ENCODE measurements around the gene ADAMTS2.

Gene ADAMTS2

DNA sequence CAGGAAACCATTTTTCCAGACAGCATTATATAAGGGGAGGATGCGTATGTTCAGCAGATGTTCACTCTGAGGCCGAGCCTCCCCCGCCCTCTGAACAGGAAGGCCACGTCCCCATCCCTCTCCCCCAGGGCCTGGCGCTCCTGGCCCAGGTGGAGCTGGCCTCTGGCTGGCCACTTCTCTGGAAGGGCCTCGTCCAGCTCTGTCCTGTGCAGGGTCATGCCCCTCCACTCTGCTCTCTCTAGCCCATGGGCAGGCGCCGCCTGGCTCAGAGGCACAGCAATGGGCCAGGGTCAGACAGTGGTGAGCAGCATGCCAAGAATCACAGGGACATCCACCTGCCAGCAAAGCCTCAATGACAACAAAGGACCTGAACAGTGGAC lies 34.2 kb downstream of the ADAMTS2 start:
- DNase-seq (ENCODE audit: low read depth): no peak

DNA sequence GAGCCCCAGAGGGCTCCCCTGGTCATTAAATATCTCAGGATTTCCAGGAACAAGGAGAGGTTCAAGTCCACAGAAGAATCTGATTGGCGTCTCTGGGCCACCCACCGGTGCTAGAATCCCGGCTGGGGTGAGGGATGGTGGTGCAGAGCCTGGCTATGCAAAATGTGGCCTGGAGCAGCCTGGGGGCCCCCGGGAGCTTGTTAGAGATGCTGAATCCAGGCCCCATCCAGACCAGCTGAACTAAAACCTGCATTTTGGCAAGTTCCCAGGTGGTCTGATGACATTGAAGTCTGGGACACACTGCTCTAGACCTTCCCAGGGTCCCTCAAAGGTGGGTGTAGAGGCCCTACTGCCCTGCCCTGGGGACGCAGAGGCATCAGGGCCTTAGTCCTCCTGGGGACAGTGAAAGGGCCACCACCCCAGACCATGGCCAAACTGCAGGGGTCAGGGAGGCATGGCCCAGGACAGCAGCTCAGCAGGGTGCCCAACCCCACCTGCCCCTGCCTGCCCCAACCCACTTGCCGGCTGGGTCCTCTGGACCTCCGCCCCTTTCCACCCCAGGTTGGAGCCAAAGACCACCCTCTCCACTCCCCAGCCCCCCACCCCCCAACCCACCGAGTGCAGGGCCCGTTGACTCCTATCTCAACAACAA lies 34.7 kb downstream of the ADAMTS2 start:
- no peak for DNase-seq (ENCODE audit: low read depth)

- no peak for DNase-seq (ENCODE audit: low read depth)
These were observed 35.4 kb downstream of the ADAMTS2 start for GRCh38 chr5:179309751-179310320.

DNA sequence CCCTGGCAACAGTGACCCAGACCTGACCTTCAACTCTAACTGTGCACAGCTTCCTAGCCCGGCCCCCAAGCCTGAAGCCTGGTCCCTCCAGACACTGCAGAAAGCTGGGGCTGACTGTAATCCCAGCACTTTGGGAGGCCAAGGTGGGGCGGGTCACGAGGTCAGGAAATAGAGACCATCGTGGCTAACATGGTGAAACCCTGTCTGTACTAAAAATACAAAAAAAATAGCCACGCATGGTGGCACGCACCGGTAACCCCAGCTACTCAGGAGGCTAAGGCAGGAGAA lies 35.9 kb downstream of the ADAMTS2 start:
- DNase-seq (ENCODE audit: low read depth): no peak

- no peak for DNase-seq (ENCODE audit: low read depth)
These were observed 36.5 kb downstream of the ADAMTS2 start for GRCh38 chr5:179308563-179309382.

DNA sequence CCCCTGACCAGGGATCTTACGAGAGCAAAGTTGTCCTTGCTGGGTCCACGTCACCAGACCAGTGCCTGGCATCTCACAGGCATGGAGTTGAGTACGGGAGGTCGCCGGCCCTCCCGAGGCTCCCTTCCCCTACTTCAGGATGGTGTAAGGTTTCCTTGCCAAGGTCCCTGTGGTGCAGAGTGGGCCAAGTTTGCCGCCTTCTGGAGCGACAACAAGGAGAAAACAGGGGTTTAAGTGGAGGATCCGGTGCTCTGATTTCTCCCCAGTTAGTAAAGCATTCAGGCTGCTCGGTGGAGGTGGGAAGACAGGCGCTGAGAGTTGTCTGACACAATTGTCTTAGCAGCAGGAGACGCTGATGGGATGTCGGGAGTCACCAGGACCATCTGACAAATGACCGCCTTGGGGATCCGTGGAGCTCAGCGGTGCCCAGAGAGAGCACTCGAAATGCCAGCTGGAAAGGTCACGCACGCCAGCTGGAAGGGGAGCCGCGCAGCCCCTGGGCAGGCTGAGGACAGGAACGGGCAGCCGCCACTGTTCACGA lies 37.3 kb downstream of the ADAMTS2 start:
- no peak for DNase-seq (ENCODE audit: low read depth)

DNA sequence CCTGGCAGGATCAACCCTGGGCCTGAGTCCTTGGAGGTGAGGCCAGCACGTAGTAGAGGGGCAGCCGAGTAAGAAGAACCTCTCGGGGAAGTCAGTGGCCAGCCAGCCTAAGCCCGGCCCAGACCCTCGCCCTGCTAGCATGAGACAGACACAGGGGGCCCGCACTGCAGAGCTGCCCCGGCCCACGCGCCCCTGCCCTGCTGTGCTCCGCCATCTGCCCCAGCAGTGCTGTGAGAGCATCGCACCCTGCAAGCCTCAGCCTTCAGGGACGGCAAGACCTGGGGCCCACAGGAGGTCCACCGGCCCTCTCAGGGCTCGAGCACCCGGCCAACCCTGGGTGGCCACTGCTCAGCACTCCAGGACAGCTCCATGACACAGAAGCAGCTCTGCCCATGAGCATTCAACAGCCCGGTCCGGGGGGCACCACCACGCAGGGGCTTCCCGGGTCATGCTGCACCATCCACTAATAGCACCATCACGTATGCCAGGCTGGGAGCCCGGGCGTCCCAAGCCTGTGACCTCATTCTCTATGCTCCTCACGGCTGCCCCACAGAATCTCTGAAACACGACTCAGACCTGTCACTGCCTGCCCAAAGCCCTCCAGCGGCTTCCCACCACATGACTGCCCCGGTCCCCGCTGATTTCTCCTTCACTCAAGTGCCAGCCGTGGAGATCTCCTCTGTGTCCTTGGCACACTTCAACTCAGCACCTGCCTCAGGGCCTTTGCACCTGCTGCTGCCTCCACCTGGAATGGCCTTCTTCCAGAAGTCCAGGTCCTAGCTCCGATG lies 38.1 kb downstream of the ADAMTS2 start:
- no peak for DNase-seq (ENCODE audit: low read depth)

DNA sequence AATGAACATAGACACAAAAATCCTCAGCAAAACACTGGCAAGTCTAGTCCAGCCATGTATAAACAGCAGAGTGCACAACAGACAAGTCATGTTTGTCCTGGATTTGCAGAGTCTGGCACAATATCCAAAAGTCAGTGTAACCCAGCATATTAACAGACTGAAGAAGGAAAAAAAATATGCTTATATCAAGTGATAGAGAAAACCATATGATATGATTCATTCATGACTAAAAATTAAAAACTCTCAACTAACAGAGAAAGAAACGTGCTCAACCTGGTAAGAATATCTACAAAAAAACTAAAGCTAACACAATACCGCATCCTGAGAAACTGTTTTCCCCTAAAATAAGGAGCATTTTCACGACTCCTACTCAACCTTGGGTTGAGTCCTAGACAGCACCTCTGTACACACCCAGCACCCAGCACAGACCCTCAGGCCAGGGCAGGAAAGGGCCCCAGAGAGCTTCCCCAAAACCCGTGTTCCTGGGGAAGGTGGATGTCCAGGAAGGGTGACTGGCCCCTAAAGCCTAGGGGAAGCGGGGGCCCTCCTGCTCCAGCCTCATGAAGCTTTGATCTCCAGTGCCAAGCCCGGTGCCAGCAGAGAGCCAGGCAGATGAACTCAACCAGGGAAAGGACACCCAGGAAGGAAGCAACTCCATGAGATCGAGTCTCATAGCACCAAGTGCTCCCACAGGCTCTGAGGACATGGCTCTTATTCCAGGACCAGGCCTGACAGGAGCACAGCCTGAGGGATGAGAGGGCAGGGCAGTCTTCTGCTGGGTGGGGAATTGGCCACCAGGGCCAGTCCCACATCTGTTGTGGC lies 38.9 kb downstream of the ADAMTS2 start:
- DNase-seq (ENCODE audit: low read depth): no peak

DNA sequence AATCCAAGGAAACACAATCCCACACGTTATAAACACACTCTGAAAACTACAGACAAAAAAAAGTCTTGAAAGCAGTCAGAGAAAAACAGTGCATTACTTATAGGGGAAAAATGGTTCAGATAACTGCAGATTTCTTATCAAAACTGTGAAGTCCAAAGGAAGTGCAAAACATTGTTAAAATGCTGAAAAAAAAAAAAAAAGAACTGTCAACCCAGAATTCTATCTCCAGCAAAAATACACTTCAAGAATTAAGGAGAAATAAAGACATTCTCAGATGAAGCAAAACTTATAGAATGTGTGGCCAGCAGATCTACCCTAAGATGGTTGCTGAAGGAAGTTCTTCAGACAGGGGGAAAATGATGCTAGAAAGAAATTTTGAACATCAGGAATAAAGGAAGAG lies 40.4 kb downstream of the ADAMTS2 start:
- DNase-seq (ENCODE audit: low read depth): no peak

DNA sequence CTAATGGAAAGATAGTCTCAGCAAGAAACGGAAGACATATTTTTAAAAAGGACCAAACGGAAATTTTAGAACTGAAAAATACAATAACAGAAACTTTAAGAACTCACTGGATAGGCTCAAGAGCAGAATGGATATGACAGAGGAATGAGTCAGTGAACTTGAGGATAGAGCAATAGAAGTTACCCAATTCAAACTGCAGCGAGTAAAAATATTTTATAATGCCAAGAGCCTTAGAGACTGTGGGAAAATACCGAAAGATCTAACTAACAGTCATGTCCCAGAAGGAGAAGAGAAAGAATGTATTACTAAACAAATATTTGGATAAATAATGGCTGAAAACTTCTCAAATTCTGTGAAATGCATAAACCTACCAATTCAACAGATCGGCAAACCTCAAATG lies 40.8 kb downstream of the ADAMTS2 start:
- DNase-seq (ENCODE audit: low read depth): no peak

DNA sequence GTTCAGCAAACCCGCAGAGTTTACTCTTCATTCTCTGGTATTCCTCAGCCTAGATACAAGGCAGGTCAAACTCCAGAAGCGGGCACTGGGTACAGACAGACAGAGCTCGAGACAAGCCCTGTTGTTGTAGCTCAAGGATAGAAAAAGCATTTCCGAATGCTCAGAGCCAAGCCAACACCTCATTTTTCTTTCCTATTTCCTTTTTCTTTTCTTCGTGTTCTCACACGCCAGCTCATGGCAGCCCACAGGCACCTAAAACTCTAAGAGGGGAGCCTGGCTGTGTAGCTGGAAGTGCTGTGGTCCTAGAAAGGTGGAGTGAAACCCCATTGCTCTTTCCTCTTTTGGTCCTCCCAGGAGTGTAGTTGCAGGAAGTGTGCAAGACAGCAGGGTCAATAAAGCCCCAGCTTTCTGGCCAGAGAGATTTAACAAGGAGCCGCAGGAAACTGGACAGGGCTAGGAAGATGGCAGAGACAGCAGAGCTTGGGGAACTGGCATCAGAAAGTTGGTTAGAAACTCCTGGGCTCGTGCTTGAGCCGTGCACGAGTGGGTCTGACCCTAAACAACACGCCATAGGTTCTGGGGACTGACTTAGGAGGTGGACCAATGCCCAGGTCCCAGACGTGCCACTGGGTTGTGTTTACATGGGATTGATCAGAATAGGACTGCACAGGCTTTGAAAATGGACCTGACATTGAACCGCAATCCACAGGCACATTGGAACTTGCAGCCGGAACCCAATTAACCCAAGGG lies 41.6 kb downstream of the ADAMTS2 start:
- no peak for DNase-seq (ENCODE audit: low read depth)

GRCh38 chr5:179302499-179303185 lies 42.6 kb downstream of the ADAMTS2 start:
- DNase-seq (ENCODE audit: low read depth): no peak

- no peak for DNase-seq (ENCODE audit: low read depth)
These were observed 43.5 kb downstream of the ADAMTS2 start for GRCh38 chr5:179301796-179302195.

- no peak for DNase-seq (ENCODE audit: low read depth)
These were observed 43.9 kb downstream of the ADAMTS2 start for GRCh38 chr5:179301376-179301775.

DNA sequence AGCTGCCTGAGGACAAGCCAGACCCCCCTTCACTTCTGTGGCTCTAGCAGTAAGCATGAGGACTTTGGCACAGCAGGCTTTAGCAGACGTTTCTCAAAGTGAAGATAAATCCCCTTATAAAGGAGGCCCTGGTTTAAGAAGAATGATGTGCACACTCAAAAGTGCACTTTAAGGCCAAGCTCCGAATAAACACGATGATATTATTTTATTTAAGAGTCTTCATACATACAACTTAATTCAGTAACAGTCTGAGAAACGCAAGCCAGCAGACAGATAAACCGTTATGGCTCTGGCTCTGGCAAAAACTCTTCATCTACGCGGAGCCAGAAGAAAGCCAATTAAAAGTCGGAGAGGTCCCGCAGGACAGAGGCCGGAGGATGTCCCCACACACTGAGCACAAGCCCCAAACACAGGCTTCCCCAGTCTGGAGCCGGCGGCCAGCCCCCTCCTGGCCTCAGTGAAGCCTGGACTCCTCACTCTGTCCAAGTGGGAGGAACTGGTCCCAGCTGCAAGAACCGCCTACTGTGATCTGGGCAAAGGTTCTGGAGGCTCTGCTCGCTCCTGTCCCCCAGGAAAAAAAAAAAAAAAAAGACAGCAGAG lies 44.6 kb downstream of the ADAMTS2 start:
- DNase-seq (ENCODE audit: low read depth): no peak

DNA sequence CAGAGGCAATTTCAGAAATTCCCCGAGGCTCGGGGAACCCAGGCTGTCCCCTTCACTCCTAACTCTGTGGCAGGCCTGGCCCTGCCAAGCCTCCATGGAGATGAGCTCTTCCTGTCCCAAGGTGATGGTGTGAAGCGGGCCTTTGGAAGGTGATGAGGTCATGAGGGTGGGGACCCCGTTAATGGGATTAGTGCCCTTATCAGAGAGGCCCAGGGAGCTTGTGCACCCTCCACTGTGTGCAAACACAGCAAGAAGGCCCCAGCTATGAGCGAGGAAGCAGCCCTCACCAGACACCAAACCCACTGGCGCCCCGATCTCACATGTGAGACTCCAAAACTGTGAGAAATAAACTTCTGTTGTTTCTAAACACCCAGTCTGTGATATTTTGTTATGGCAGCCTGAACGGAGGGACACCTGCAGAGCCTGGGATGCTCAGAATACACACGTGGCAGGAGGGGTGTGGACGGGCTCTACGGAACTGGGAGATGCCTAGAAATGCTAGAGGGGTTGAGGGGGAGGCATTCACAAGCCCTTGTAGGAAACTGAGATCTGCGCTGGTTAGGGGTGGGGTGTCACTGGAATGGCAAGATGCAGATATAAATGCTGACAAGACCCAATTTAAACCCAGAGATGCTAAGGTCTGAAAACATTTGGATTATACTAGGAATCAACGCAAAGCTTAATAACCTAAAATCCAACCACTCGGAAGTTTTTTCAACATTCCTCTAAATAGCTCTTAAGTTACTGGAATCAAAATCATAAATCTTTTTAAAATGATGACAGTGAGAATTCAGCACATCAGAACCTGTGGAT lies 46.9 kb downstream of the ADAMTS2 start:
- no peak for DNase-seq (ENCODE audit: low read depth)

DNA sequence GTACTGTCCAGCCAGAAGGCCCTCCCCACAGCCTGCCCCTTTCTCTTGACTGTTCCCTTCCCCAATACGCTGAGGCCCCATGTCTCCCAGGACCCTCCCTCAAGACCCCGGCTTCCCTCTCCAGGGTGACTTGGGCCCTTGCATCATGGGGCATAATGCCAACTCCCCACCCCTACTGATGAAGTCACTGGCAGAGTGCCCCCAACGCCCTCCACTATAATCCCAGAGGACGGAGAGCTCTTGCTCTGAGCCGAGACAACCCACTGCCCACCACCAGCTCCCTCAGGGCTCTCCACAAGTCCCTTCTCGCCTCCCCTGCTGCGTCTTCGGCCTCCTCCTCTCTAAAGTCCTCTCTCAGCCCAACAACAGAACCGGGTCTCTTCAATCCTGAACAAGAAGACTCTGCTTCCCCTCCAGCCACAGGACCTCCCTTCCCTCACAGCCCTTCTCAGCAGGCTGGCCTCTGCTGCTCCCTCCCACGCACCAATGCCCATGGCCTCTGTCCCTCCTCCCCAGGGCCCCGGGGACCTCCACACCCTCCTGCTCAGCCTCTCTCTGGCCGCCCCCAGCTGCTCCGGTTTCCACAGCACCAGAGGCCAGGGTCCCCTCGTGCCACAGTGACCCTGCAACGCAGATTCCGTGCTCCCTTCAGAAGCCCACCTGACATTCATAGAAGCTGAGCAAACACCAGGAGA lies 47.6 kb downstream of the ADAMTS2 start:
- DNase-seq (ENCODE audit: low read depth): no peak

DNA sequence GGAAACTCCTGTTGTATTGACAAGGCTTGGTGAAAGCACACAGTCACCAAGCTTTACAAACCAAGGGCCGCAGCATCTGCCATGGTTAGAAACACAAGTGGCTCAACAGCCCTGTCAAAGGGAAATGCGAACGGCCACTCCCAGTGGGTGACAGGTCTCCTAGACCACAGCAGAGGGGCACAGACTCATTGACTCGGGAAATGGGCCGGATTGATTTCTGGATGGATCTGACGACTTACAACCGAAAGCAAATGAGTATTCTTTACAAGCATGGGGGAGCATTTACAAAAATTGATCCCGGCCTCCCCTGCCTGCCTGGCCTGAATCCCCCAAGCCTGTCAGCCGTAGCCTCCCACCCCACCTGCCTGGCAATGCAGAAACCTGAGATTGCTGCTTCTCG lies 48.2 kb downstream of the ADAMTS2 start:
- no peak for DNase-seq (ENCODE audit: low read depth)
